Activated naive CD4-positive, alpha-beta T cell treated with Interleukin-2 at 50 U/mL for 16 hours (primary cell): ENCODE measurements around the gene U2AF1L4.

Experiments used
- DNase-seq: peaks from one replicate; pipeline ENCODE4 v3.0.0-alpha.2; 2020

U2AF1L4 gene, protein sequence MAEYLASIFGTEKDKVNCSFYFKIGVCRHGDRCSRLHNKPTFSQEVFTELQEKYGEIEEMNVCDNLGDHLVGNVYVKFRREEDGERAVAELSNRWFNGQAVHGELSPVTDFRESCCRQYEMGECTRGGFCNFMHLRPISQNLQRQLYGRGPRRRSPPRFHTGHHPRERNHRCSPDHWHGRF

DNA sequence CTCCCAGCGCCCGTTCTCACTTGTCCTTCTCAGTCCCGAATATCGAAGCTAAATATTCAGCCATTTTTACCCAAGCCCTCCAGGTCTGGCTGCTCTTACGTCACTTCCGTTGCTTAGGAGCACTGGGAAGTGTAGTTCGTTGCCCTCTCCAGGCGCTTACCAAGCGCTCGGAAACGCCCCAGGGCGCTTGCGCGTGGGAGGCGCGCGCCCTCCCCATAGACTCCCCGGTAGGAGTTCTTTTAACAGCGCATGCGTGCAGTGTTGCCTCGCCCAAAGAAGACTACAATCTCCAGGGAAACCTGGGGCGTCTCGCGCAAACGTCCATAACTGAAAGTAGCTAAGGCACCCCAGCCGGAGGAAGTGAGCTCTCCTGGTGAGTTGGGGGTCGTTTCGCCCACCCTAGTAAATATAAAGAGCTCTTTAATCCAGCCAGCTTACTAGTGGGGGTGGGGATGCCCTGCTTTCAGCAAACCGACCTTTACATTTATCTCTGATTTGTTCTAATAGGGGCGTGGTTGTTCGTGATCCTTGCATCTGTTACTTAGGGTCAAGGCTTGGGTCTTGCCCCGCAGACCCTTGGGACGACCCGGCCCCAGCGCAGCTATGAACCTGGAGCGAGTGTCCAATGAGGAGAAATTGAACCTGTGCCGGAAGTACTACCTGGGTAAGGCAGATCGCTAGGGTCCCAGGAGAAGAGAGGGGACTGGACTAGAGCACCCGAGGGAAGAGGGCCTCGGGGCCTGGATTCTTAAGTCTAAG is at the start of gene U2AF1L4, which contains the start of gene PSENEN:
Gene U2AF1L4 (minus strand): TSS at position 91 of the 759 bp plus-strand sequence. CDS start 27 bp downstream, at position 64.
Gene PSENEN (plus strand): TSS at position 324 of the 759 bp plus-strand sequence. CDS start 280 bp downstream, at position 604.
- peak; percentile 96 for DNase-seq

DNA sequence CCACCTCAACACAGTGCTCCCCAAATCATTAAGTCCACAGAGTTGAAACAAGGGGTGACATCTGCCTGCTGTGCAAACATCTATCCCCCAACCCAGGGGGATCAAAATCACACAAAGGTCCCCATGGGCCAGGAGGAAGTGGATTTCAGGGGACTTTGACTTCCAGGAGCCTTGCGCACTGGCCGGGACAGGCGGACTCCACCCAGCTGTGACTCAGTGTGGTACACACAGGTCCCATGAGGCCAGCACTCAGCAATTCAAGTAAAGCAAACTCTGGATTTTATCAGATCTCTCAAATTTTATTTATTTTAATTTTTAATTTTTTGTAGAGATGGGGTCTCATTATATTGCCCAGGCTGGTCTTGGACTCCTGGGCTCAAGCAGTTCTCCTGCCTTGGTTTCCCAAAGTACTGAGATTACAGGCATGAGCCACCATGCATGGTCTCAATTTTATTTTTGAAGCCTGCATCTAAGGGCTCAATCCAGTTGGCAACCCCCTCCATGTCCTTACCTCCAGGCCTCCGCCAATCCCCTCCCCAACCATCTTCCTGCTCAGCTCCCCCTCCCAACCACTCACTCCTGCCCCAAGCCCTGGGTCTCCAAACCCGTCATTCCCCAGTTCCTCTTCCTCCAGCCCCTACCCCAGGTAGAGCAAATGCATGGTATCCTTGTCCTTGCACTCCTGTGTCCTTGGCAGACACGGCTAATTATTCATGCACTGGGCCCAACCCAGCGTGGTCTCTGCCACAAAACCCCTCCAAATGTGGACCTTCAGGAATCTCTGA is 48.4 kb upstream of the U2AF1L4 start:
- no peak for DNase-seq

- DNase-seq = no peak
These were observed 47.7 kb upstream of the U2AF1L4 start for GRCh38 chr19:35792888-35793287.

- no peak for DNase-seq
These were observed 47.1 kb upstream of the U2AF1L4 start for GRCh38 chr19:35792312-35792711.

DNA sequence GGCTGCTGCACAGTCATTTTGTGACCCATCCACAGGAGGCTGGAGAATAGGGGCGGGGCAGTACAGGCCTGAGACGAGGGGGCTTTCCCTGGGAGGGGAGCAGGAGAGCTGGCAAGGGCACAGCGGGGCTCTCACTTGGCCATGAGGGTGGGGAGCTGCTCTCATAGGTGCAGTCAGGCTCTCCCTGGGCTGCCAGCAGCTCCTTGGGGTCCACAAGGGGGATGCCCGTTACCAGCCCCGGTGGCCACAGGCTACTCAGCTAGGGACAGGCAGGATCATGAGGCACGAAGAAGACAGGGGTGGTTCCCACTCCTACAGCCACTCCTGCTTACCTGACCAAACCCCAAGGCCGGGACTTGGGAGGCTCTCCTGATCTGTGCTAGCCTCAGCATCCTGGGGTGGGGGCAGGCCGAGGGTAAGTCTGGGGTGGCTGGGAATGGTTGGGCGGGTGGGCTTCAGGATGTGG is 46.6 kb upstream of the U2AF1L4 start:
- DNase-seq = no peak

- no peak for DNase-seq
These were observed 46.0 kb upstream of the U2AF1L4 start for GRCh38 chr19:35790981-35791813.

DNA sequence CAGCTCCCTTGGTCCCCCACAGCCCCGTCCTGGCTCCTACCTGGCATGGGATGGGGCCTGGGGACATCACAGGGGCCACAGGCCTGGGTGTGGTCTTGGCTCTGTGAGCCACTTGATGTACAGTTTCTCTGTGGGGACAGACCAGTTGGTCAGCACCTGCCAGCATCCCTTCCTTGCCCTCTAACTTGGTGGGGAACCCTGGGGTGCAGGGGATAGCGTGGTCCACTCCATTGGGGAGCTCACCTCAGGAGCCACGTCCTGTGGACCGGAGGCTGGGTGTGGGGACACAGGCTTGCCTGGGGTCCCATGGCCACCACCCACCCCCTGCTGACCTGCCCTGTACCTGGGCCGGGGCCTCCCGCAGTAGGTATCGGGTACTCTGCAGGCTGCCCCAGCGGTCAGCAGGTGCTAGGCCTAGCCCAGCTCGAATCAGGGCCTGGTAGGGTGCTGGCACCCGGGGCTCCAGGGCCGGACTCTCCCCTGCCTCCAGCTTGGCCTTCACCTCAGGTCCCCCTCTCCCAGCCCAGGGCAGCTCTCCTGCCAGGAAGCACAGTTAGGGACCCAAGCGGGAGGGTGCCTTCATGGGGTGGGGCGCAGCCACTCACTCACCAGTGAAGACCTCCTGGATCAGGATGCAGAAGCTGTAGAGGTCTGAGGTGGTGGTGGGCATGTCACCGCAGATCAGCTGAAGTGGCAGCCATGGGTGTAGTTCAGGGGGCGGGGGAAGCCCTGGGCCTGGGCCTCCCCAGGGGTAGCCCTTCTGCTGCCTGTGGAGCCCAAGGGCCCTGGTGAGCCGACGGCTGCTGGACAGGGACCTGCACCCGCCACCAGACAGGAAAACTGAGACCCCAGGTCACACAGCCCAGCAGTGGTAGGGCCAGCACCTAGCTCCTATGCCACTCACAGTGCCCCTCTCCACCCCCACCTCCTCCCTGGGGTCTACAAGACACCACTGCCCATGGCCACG is 45.0 kb upstream of the U2AF1L4 start:
- no peak for DNase-seq

- DNase-seq = no peak
These were observed 44.2 kb upstream of the U2AF1L4 start for GRCh38 chr19:35789195-35789977.

- no peak for DNase-seq
These were observed 43.2 kb upstream of the U2AF1L4 start for GRCh38 chr19:35788205-35788960.

DNA sequence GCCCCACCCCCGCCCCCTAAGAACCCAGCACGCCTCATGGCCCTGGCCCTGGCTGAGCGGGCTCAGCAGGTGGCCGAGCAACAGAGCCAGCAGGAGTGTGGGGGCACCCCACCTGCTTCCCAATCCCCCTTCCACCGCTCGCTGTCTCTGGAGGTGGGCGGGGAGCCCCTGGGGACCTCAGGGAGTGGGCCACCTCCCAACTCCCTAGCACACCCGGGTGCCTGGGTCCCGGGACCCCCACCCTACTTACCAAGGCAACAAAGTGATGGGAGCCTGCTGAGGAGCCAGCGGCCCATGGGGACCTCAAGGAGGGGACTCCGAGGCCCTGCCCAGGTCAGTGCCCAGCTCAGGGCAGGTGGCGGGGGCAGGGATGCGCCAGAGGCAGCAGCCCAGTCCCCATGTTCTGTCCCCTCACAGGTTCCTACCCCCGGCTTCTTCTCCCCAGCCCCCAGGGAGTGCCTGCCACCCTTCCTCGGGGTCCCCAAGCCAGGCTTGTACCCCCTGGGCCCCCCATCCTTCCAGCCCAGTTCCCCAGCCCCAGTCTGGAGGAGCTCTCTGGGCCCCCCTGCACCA is 42.1 kb upstream of the U2AF1L4 start:
- no peak for DNase-seq

- DNase-seq = no peak
These were observed 41.3 kb upstream of the U2AF1L4 start for GRCh38 chr19:35786299-35787160.

GRCh38 chr19:35785339-35785627 is 40.1 kb upstream of the U2AF1L4 start:
- no peak for DNase-seq

GRCh38 chr19:35784503-35785338 is 39.5 kb upstream of the U2AF1L4 start:
- no peak for DNase-seq

- no peak for DNase-seq
These were observed 38.5 kb upstream of the U2AF1L4 start for GRCh38 chr19:35783469-35784434.

DNA sequence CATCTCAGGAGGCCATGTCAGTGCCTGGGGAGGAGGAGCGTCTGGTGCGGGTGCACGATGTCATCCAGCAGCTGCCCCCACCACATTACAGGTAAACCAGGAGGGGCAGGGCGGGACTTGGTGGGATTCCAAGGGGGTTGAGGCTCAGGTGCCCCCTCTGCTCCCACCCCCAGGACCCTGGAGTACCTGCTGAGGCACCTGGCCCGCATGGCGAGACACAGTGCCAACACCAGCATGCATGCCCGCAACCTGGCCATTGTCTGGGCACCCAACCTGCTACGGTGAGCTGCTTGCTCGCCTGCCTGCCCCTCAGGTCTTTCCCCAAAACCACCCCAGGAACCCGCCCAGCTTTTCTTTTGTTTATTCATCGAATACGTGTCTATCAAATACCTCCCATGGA is 37.4 kb upstream of the U2AF1L4 start:
- DNase-seq = no peak

DNA sequence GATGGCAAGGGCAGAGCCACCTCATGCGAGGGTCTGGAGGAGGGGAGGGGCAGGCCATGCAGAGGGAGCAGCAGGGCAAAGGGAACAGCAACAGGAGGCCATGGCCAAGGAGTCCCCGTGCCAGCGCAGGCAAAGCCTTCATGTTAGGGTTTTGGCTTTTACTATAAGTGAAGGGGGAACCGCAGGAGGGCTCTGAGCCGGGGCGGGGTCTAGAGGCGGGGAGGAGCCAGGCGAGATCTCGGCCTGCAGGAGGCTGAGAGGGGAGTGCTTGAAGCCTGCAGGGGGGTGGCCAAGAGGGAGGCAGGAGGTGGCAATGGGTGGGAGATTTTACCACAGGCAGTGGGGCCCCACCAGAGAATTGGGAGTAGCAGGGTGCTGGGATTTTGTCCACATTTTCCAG is 36.4 kb upstream of the U2AF1L4 start:
- no peak for DNase-seq
